ENCODE measurements around the gene SLC16A7.

DNA sequence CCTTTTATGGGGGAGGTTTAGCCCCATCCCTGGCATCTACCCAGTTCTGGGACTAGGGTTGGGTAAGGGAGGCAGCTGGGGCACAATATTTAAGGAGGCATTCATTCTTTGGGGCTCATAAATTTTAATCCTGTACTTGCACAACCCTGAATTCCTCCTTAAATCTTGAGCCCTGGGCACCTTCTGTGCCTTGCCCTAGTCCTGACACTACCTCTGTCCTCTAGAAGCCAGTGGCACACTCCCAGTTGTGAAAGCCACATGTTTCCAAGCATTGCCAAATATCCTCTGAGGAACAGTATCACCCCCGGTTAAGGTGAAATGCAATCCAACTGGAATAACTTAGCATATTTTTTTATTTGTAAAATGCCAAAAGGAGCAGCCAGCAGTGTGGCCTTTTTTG is 36.6 kb downstream of the SLC16A7 start:
- TF ChIP-seq, protein P1, sequence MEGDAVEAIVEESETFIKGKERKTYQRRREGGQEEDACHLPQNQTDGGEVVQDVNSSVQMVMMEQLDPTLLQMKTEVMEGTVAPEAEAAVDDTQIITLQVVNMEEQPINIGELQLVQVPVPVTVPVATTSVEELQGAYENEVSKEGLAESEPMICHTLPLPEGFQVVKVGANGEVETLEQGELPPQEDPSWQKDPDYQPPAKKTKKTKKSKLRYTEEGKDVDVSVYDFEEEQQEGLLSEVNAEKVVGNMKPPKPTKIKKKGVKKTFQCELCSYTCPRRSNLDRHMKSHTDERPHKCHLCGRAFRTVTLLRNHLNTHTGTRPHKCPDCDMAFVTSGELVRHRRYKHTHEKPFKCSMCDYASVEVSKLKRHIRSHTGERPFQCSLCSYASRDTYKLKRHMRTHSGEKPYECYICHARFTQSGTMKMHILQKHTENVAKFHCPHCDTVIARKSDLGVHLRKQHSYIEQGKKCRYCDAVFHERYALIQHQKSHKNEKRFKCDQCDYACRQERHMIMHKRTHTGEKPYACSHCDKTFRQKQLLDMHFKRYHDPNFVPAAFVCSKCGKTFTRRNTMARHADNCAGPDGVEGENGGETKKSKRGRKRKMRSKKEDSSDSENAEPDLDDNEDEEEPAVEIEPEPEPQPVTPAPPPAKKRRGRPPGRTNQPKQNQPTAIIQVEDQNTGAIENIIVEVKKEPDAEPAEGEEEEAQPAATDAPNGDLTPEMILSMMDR (conservative IDR thresholded peaks at IDR 0.05; ENCODE audit: low read length) = no peak
- no peak for TF ChIP-seq EZH2phosphoT487 (IDR thresholded peaks at IDR 0.05; ENCODE audit: borderline replicate concordance, low read depth, low read length)

Measured in OCI-LY7 (cell line).